ENCODE results near the gene ODAD2. TPM values are rescaled to one million over a fixed set of nuclear protein-coding genes. Genes with fewer than 3 reads are reported as not detected.

Gene ODAD2
- total RNA-seq, 1 experiment from 2014 or later = 4.1 TPM

DNA sequence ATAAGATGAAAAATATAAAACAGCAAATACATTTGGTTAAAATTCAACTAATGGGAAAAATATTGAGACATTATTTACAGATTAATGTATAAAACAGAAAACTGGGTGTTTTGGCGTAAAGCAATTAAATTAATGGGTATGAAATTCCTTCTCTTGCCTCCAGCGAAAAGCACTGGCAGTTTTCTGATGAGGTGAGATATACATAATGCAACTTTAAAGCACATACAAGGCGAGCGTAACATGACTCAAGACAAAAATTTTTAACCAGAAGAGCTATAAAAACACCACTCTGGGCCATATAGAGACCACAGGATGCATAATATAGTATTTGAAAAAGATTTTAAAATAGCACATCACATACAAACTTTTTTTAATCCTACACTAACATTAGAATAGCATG, 120.6 kb downstream of the ODAD2 start (continued):
- TF ChIP-seq ATF1 (CRISPR knock-in tag; IDR thresholded peaks at IDR 0.05) (no peak), GRHL2 (CRISPR knock-in tag; IDR thresholded peaks at IDR 0.05; ENCODE audit: insufficient replicate concordance, severe bottlenecking) (no peak)

DNA sequence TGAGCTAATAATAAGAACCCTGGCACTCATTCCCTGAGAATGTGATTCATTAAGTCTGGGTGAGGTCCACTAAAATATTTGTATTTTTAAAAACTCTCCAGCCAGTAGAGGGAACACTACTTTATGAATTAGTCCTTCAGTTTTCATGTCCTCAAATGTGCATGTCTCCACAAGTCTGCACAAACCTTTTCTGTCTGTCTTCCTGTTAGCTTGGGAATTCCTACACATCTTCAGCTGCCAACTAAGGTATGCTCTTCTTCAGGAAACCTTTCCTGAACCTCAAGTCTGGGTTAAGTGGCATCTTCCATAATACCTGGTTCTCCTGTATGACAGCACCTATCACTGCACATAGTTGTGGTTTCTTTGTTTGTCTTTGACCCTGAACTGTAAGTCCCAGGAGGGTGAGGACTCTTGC, 133.7 kb downstream of the ODAD2 start:
- ChIA-PET POLR2A (no interaction called here), CTCF (no interaction called here)
- H3K36me3 Mint-ChIP-seq = peaks cover 3% of the 10 kb centered on the region
- H3K4me1 Mint-ChIP-seq = no peaks in the 10 kb centered on the region
- no peaks in the 10 kb centered on the region for H3K27me3 Mint-ChIP-seq (ENCODE audit: low read depth)
- no peak for TF ChIP-seq ZNF219 (CRISPR knock-in tag; IDR thresholded peaks at IDR 0.05; ENCODE audit: borderline replicate concordance)
- H3K4me3 Mint-ChIP-seq = no peak overlapping the region
- no peak for DNase-seq (ENCODE audit: low spot score)
- peaks cover 25% of the 10 kb centered on the region for H3K9me3 Mint-ChIP-seq
- H3K27ac Mint-ChIP-seq = no peak overlapping the region; the same call in 1 of the 2 replicates
- ATAC-seq = no peak

DNA sequence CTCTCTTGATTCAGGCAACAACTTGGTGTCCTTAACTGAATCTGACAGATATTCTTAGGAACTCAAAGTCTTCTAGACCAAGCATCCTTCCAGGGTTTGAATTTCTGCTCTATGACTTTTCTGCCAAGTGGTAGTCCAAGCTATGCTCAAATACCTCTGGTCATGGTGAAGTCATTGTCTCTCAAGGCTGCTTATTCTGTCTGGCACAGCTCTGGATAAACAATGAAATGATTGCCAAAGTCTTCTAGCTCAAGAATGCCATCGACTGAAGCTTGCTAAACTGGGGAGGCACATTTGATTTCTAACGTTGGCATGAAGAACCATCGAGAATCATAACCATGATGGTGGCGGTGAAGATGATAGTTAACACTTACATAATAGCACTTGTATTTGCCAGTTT, 137.1 kb downstream of the ODAD2 start:
- Mint-ChIP-seq H3K4me3 (no peak overlapping the region), H3K9me3 (peaks cover 5% of the 10 kb centered on the region; the same call in 1 of the 2 replicates), H3K4me1 (peaks cover 14% of the 10 kb centered on the region), H3K36me3 (no peaks in the 10 kb centered on the region), H3K27me3 (ENCODE audit: low read depth) (no peaks in the 10 kb centered on the region), H3K27ac (no peak overlapping the region)
- ChIA-PET POLR2A (no interaction called here), CTCF (no interaction called here)
- TF ChIP-seq EMX1 (CRISPR knock-in tag; IDR thresholded peaks at IDR 0.05) = no peak
- TF ChIP-seq SOX15 (CRISPR knock-in tag; IDR thresholded peaks at IDR 0.05) = no peak
- TF ChIP-seq, protein P1, sequence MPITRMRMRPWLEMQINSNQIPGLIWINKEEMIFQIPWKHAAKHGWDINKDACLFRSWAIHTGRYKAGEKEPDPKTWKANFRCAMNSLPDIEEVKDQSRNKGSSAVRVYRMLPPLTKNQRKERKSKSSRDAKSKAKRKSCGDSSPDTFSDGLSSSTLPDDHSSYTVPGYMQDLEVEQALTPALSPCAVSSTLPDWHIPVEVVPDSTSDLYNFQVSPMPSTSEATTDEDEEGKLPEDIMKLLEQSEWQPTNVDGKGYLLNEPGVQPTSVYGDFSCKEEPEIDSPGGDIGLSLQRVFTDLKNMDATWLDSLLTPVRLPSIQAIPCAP (CRISPR knock-in tag; IDR thresholded peaks at IDR 0.05) = no peak
- no peak for TF ChIP-seq CBFB (CRISPR knock-in tag; IDR thresholded peaks at IDR 0.05; ENCODE audit: low read depth)
- no peak for TF ChIP-seq SP1 (CRISPR knock-in tag; conservative IDR thresholded peaks at IDR 0.05)
- no peak for TF ChIP-seq HMGA2 (CRISPR knock-in tag; IDR thresholded peaks at IDR 0.05)
- TF ChIP-seq, protein P2, sequence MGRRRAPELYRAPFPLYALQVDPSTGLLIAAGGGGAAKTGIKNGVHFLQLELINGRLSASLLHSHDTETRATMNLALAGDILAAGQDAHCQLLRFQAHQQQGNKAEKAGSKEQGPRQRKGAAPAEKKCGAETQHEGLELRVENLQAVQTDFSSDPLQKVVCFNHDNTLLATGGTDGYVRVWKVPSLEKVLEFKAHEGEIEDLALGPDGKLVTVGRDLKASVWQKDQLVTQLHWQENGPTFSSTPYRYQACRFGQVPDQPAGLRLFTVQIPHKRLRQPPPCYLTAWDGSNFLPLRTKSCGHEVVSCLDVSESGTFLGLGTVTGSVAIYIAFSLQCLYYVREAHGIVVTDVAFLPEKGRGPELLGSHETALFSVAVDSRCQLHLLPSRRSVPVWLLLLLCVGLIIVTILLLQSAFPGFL (CRISPR knock-in tag; IDR thresholded peaks at IDR 0.05; ENCODE audit: borderline replicate concordance) = no peak
- TF ChIP-seq NFE2L1 (CRISPR knock-in tag; IDR thresholded peaks at IDR 0.05) = no peak
- TF ChIP-seq ZNF263 (CRISPR knock-in tag; IDR thresholded peaks at IDR 0.05; ENCODE audit: low read depth) = no peak
- DNase-seq (ENCODE audit: low spot score) (no peak), ATAC-seq (no peak)

DNA sequence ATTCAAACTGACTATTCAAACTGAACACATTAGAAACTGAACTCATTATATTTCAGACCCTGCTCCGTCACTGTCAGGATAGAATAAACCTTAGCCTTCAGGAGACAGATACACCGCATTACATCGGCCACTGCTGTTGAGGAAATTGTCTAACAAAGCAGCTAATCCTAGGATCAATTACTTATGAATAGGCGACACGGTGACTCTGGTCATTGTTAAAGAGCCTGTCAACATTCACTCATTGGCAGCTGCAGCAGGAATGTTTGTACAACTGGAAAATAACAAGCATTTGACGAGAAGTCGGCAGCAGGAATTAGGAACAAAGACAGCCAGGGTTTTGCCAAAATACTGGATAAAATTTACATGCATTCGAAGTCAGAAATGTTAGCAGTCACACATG, 141.3 kb downstream of the ODAD2 start:
- Mint-ChIP-seq H3K36me3 (no peaks in the 10 kb centered on the region), H3K27me3 (ENCODE audit: low read depth) (no peaks in the 10 kb centered on the region; the same call in 1 of the 2 replicates), H3K4me3 (no peak overlapping the region), H3K27ac (no peak overlapping the region), H3K4me1 (peaks cover 14% of the 10 kb centered on the region), H3K9me3 (no peaks in the 10 kb centered on the region)
- ATAC-seq = peak; percentile 62
- CTCF ChIA-PET = no interaction called here
- no peak for DNase-seq (ENCODE audit: low spot score)
- POLR2A ChIA-PET = interaction anchor here (0.7 kb wide), 1 partner anchor 481 kb away, joined by 3 read pairs; no protein-coding TSS in a partner anchor
- TF ChIP-seq, protein P3, sequence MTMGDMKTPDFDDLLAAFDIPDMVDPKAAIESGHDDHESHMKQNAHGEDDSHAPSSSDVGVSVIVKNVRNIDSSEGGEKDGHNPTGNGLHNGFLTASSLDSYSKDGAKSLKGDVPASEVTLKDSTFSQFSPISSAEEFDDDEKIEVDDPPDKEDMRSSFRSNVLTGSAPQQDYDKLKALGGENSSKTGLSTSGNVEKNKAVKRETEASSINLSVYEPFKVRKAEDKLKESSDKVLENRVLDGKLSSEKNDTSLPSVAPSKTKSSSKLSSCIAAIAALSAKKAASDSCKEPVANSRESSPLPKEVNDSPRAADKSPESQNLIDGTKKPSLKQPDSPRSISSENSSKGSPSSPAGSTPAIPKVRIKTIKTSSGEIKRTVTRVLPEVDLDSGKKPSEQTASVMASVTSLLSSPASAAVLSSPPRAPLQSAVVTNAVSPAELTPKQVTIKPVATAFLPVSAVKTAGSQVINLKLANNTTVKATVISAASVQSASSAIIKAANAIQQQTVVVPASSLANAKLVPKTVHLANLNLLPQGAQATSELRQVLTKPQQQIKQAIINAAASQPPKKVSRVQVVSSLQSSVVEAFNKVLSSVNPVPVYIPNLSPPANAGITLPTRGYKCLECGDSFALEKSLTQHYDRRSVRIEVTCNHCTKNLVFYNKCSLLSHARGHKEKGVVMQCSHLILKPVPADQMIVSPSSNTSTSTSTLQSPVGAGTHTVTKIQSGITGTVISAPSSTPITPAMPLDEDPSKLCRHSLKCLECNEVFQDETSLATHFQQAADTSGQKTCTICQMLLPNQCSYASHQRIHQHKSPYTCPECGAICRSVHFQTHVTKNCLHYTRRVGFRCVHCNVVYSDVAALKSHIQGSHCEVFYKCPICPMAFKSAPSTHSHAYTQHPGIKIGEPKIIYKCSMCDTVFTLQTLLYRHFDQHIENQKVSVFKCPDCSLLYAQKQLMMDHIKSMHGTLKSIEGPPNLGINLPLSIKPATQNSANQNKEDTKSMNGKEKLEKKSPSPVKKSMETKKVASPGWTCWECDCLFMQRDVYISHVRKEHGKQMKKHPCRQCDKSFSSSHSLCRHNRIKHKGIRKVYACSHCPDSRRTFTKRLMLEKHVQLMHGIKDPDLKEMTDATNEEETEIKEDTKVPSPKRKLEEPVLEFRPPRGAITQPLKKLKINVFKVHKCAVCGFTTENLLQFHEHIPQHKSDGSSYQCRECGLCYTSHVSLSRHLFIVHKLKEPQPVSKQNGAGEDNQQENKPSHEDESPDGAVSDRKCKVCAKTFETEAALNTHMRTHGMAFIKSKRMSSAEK (CRISPR knock-in tag; IDR thresholded peaks at IDR 0.05; ENCODE audit: borderline replicate concordance) = no peak
- no peak for TF ChIP-seq ZNF317 (CRISPR knock-in tag; IDR thresholded peaks at IDR 0.05; ENCODE audit: borderline replicate concordance, low read depth)

All from WTC11 (cell line).